GM13977 (cell line): ENCODE data around the gene SLC1A5.
"Not testable (repeated sequence)": the region's sequence is repeated elsewhere in the genome, so short reads cannot be mapped to it uniquely, and the experiment has no call there.

Experiments
- DNase-seq: peaks from one replicate; pipeline ENCODE4 v3.0.0; 2012; ENCODE audit warnings: low spot score
- CTCF ChIP-seq: IDR thresholded peaks from 2 replicates; pipeline ENCODE4 v1.5.1; 2012; ENCODE audit warnings: mild to moderate bottlenecking, control low read depth; ENCODE audit not compliant: insufficient read depth; ENCODE audit errors: extremely low read depth, missing control alignments
- in situ Hi-C: fragments of 300-500 bp; cut with MboI; formaldehyde crosslinking; loops from one replicate; pipeline ENCODE4 v1.12.0; 2022; ENCODE audit warnings: low sequenced_read_pairs, low pct_unique_long_range_greater_than_20kb, mixed read lengths, inconsistent platforms; ENCODE audit not compliant: unreplicated experiment

Gene SLC1A5

GRCh38 chr19:46825731-46826055 lies 37.3 kb upstream of the SLC1A5 start:
- no peak for TF ChIP-seq CTCF
- no peak for DNase-seq
- in situ Hi-C loops: no loop called here

- DNase-seq: no peak
- TF ChIP-seq CTCF: peak; percentile 17
- in situ Hi-C loops: no loop called here
Observed at GRCh38 chr19:46824890-46825730, 36.7 kb upstream of the SLC1A5 start.

- in situ Hi-C loops: no loop called here
- no peak for TF ChIP-seq CTCF
- no peak for DNase-seq
Observed at GRCh38 chr19:46823049-46823448, 34.7 kb upstream of the SLC1A5 start.

- DNase-seq, in situ Hi-C loops: not testable (repeated sequence)
Observed at GRCh38 chr19:46822410-46822787, 34.0 kb upstream of the SLC1A5 start.

- in situ Hi-C loops: no loop called here
- no peak for TF ChIP-seq CTCF
- peak; percentile 56 for DNase-seq
Observed at GRCh38 chr19:46821512-46822409, 33.4 kb upstream of the SLC1A5 start.

GRCh38 chr19:46818812-46819211 lies 30.4 kb upstream of the SLC1A5 start:
- in situ Hi-C loops: no loop called here

More at GRCh38 chr19:46818812-46819211, 30.4 kb upstream of the SLC1A5 start:
- no peak for DNase-seq
- TF ChIP-seq CTCF: no peak
